Breast epithelium (tissue), 4 donors: ENCODE measurements around the gene PTPN3. TPM values are rescaled to one million over a fixed set of nuclear protein-coding genes. Genes with fewer than 3 reads are reported as not detected.

Experiments used
- DNase-seq, 2 donors: peaks; one replicate each; pipeline ENCODE4 v3.0.0-alpha.2; 2019; ENCODE audit warnings: low spot score in 2 of 2
- H3K27ac ChIP-seq, 2 donors: fragments of 200-600 bp; sonication (generic) in 1 of 2; one replicate each; pipeline ENCODE4 v1.5.1; 2016 to 2019; ENCODE audit warnings: mild to moderate bottlenecking in 1 of 2
- H3K27me3 ChIP-seq, 2 donors: fragments of 200-600 bp; sonication (generic) in 1 of 2; one replicate each; pipeline versions ENCODE4 v1.5.1 to v1.6.0; 2017 to 2019; ENCODE audit warnings: control low read depth in 1 of 2, mild to moderate bottlenecking in 1 of 2
- H3K36me3 ChIP-seq: fragments of 200-600 bp; one replicate; pipeline ENCODE4 v1.5.1; 2019
- H3K4me1 ChIP-seq, 2 donors: fragments of 200-600 bp; sonication (generic); one replicate each; pipeline ENCODE4 v1.5.1; 2016 to 2019; ENCODE audit warnings: control low read depth in 1 of 2
- H3K4me3 ChIP-seq, 3 donors: fragments of 200-600 bp; sonication (generic); 1 replicate in 2 of 3; 2 replicates in 1 of 3; pipeline ENCODE4 v1.5.1; 2016 to 2019; ENCODE audit warnings: mild to moderate bottlenecking in 3 of 3, moderate library complexity in 2 of 3
- H3K9me3 ChIP-seq, 2 donors: fragments of 200-600 bp; sonication (generic) in 1 of 2; one replicate each; pipeline ENCODE4 v1.5.1; 2016 to 2019; ENCODE audit warnings: control low read depth in 1 of 2
- CTCF ChIP-seq, 3 donors: fragments of 450-650 bp; IDR thresholded peaks; one replicate each; pipeline ENCODE4 v1.5.1; 2016 to 2017; ENCODE audit warnings: antibody characterized with exemption in 3 of 3, mild to moderate bottlenecking in 3 of 3, moderate library complexity in 3 of 3
- POLR2A ChIP-seq: fragments of 450-650 bp; IDR thresholded peaks from one replicate; pipeline ENCODE4 v1.6.1; 2016; ENCODE audit warnings: antibody characterized with exemption, mild to moderate bottlenecking, moderate library complexity
- POLR2AphosphoS5 ChIP-seq, 3 donors: sonication (generic); formaldehyde crosslinking; IDR thresholded peaks; one replicate each; pipeline ENCODE4 v1.6.1; 2017; ENCODE audit warnings: antibody characterized with exemption in 3 of 3
- intact Hi-C: fragments of 100-400 bp; cut with DNase I; formaldehyde crosslinking; loops from one replicate; pipeline ENCODE4 v1.15.1; 2023; ENCODE audit warnings: low total_unique reads
- total RNA-seq, 3 donors: library from RNA; depleted of rRNA; stranded (reverse); fragments of >200 nt; gene quantifications; one replicate each; pipeline ENCODE4 v1.1.0, GENCODE V29; 2016

PTPN3 gene
- total RNA-seq, 3 donors from 2014 or later = 4.2 to 21.2 (median 14.4) TPM

- Histone ChIP-seq H3K4me1 (no peaks in the 10 kb centered on the region), H3K36me3 (no peaks in the 10 kb centered on the region), H3K4me3 (no peak overlapping the region), H3K9me3 (no peaks in the 10 kb centered on the region), H3K27me3 (no peaks in the 10 kb centered on the region), H3K27ac (no peak overlapping the region)
- intact Hi-C loops = no loop called here
- TF ChIP-seq POLR2AphosphoS5 (IDR thresholded peaks at IDR 0.05) (no peak), CTCF (IDR thresholded peaks at IDR 0.05) (no peak), POLR2A (no peak)
- DNase-seq = no peak
Observed at GRCh38 chr9:109488791-109489492, 9.2 kb downstream of the PTPN3 start.

GRCh38 chr9:109488351-109488750 lies 9.8 kb downstream of the PTPN3 start:
- no peak overlapping the region for H3K27ac ChIP-seq
- TF ChIP-seq POLR2A = no peak
- no peak for TF ChIP-seq CTCF (IDR thresholded peaks at IDR 0.05)
- TF ChIP-seq POLR2AphosphoS5 (IDR thresholded peaks at IDR 0.05) = no peak
- intact Hi-C loops = no loop called here
- DNase-seq = no peak
- no peaks in the 10 kb centered on the region for H3K36me3 ChIP-seq
- no peaks in the 10 kb centered on the region for H3K9me3 ChIP-seq
- H3K27me3 ChIP-seq = no peaks in the 10 kb centered on the region
- no peak overlapping the region for H3K4me3 ChIP-seq
- no peaks in the 10 kb centered on the region for H3K4me1 ChIP-seq

- H3K4me1 ChIP-seq = no peaks in the 10 kb centered on the region
- no peak for TF ChIP-seq POLR2AphosphoS5 (IDR thresholded peaks at IDR 0.05)
- no peak for TF ChIP-seq POLR2A
- no peak for TF ChIP-seq CTCF (IDR thresholded peaks at IDR 0.05)
- DNase-seq = no peak
- no peaks in the 10 kb centered on the region for H3K9me3 ChIP-seq
- H3K4me3 ChIP-seq = no peak overlapping the region
- intact Hi-C loops = no loop called here
- no peak overlapping the region for H3K27ac ChIP-seq
- H3K36me3 ChIP-seq = no peaks in the 10 kb centered on the region
- no peaks in the 10 kb centered on the region for H3K27me3 ChIP-seq
Observed at GRCh38 chr9:109487247-109487646, 10.9 kb downstream of the PTPN3 start.

GRCh38 chr9:109483744-109484429 lies 14.2 kb downstream of the PTPN3 start:
- H3K27ac ChIP-seq = no peak overlapping the region

More at GRCh38 chr9:109483744-109484429, 14.2 kb downstream of the PTPN3 start:
- no peak for TF ChIP-seq POLR2AphosphoS5 (IDR thresholded peaks at IDR 0.05)
- TF ChIP-seq CTCF (IDR thresholded peaks at IDR 0.05) = no peak
- no peak for TF ChIP-seq POLR2A
- H3K36me3 ChIP-seq = no peaks in the 10 kb centered on the region
- no peak overlapping the region for H3K4me3 ChIP-seq
- H3K4me1 ChIP-seq = no peaks in the 10 kb centered on the region
- H3K27me3 ChIP-seq = no peaks in the 10 kb centered on the region
- no peak for DNase-seq
- no peaks in the 10 kb centered on the region for H3K9me3 ChIP-seq
- intact Hi-C loops = no loop called here
